Muscle of arm (tissue), 14 donors: ENCODE results near the gene TSR2. TPM values are rescaled to one million over a fixed set of nuclear protein-coding genes. Genes with fewer than 3 reads are reported as not detected.

Experiments used
- DNase-seq: peaks from one replicate; pipeline ENCODE4 v3.0.0-alpha.2; 2013
- long read RNA-seq, 11 donors: transcript quantifications; one replicate each; lab custom pipeline, GENCODE V29; 2026
- polyA plus RNA-seq, 12 donors: library from polyadenylated mRNA; unstranded; fragments of 120-200 nt; gene quantifications; one replicate each; pipeline ENCODE4 v1.2.1, GENCODE V29; 2013; ENCODE audit not compliant: insufficient read length in 12 of 12

Gene TSR2
- 10 to 100 TPM in 11 of 12 donors, not detected in 1; 35.2 to 67.4 (median 44.6) TPM for polyA plus RNA-seq
- long read RNA-seq, donor 1, transcript TSR2-201 (5 exons, 1,534 nt) = major isoform, 25 of 40 reads
- long read RNA-seq, donor 1, partial matches to known transcripts = 15 of 40 reads
- long read RNA-seq, donor 1, other reads (novel, unspliced or antisense) = 0 of 40 reads
- long read RNA-seq, donor 2, transcript TSR2-201 (5 exons, 1,534 nt) = major isoform, 26 of 37 reads
- long read RNA-seq, donor 2, partial matches to known transcripts = 11 of 37 reads
- long read RNA-seq, donor 2, other reads (novel, unspliced or antisense) = 0 of 37 reads
- long read RNA-seq, donor 3, transcript TSR2-201 (5 exons, 1,534 nt) = major isoform, 7 of 7 reads
- long read RNA-seq, donor 3, partial matches to known transcripts = 0 of 7 reads
- long read RNA-seq, donor 3, other reads (novel, unspliced or antisense) = 0 of 7 reads
- long read RNA-seq, donor 4, transcript TSR2-201 (5 exons, 1,534 nt) = major isoform, 7 of 32 reads
- long read RNA-seq, donor 4, partial matches to known transcripts = 25 of 32 reads
- long read RNA-seq, donor 4, other reads (novel, unspliced or antisense) = 0 of 32 reads
- long read RNA-seq, donor 5, transcript TSR2-201 (5 exons, 1,534 nt) = major isoform, 32 of 82 reads
- long read RNA-seq, donor 5, partial matches to known transcripts = 43 of 82 reads
- long read RNA-seq, donor 5, other reads (novel, unspliced or antisense) = 7 of 82 reads
- long read RNA-seq, donor 6, transcript TSR2-201 (5 exons, 1,534 nt) = major isoform, 9 of 14 reads
- long read RNA-seq, donor 6, partial matches to known transcripts = 5 of 14 reads
- long read RNA-seq, donor 6, other reads (novel, unspliced or antisense) = 0 of 14 reads
- long read RNA-seq, donor 7, transcript TSR2-201 (5 exons, 1,534 nt) = major isoform, 8 of 18 reads
- long read RNA-seq, donor 7, partial matches to known transcripts = 10 of 18 reads
- long read RNA-seq, donor 7, other reads (novel, unspliced or antisense) = 0 of 18 reads
- long read RNA-seq, donor 8, transcript TSR2-201 (5 exons, 1,534 nt) = major isoform, 23 of 28 reads
- long read RNA-seq, donor 8, partial matches to known transcripts = 5 of 28 reads
- long read RNA-seq, donor 8, other reads (novel, unspliced or antisense) = 0 of 28 reads
- long read RNA-seq, donor 9, transcript TSR2-201 (5 exons, 1,534 nt) = major isoform, 5 of 5 reads
- long read RNA-seq, donor 9, partial matches to known transcripts = 0 of 5 reads
- long read RNA-seq, donor 9, other reads (novel, unspliced or antisense) = 0 of 5 reads
- long read RNA-seq, donor 10, transcript TSR2-201 (5 exons, 1,534 nt) = major isoform, 28 of 35 reads
- long read RNA-seq, donor 10, partial matches to known transcripts = 7 of 35 reads
- long read RNA-seq, donor 10, other reads (novel, unspliced or antisense) = 0 of 35 reads
- long read RNA-seq, donor 11, transcript TSR2-201 (5 exons, 1,534 nt) = major isoform, 23 of 33 reads
- long read RNA-seq, donor 11, partial matches to known transcripts = 5 of 33 reads
- long read RNA-seq, donor 11, other reads (novel, unspliced or antisense) = 5 of 33 reads

- peak; percentile 87 for DNase-seq
Observed at GRCh38 chrX:54439960-54440871, at the start of gene TSR2. TSR2 (plus strand) TSS chrX:54440404; CDS start chrX:54440422, 18 bp downstream.

- DNase-seq = no peak
Observed at GRCh38 chrX:54397113-54397512, 43.1 kb upstream of the TSR2 start.

GRCh38 chrX:54407266-54407665 lies 32.9 kb upstream of the TSR2 start:
- no peak for DNase-seq

- DNase-seq = peak; percentile 3
Observed at GRCh38 chrX:54411732-54412131, 28.5 kb upstream of the TSR2 start.

- no peak for DNase-seq
Observed at GRCh38 chrX:54413753-54414152, 26.5 kb upstream of the TSR2 start.

GRCh38 chrX:54415534-54416350 lies 24.5 kb upstream of the TSR2 start:
- DNase-seq = no peak

- DNase-seq = no peak
Observed at GRCh38 chrX:54416965-54417364, 23.2 kb upstream of the TSR2 start.

GRCh38 chrX:54419559-54420302 lies 20.5 kb upstream of the TSR2 start:
- DNase-seq = no peak

GRCh38 chrX:54422168-54422567 lies 18.0 kb upstream of the TSR2 start:
- DNase-seq = no peak

GRCh38 chrX:54423161-54423888 lies 16.9 kb upstream of the TSR2 start:
- DNase-seq = no peak

GRCh38 chrX:54427837-54428424 lies 12.3 kb upstream of the TSR2 start:
- no peak for DNase-seq

GRCh38 chrX:54430519-54430918 lies 9.7 kb upstream of the TSR2 start:
- no peak for DNase-seq

- DNase-seq = no peak
Observed at GRCh38 chrX:54435121-54435520, 5.1 kb upstream of the TSR2 start.

GRCh38 chrX:54442790-54443189 lies 2.6 kb downstream of the TSR2 start:
- DNase-seq = no peak

GRCh38 chrX:54444752-54445151 lies 4.5 kb downstream of the TSR2 start:
- DNase-seq = no peak

GRCh38 chrX:54446084-54446483 lies 5.9 kb downstream of the TSR2 start:
- no peak for DNase-seq

- no peak for DNase-seq
Observed at GRCh38 chrX:54447461-54447860, 7.3 kb downstream of the TSR2 start.
